Measurements from ENCODE around the gene AKAP1. TPM values are rescaled to one million over a fixed set of nuclear protein-coding genes. Genes with fewer than 3 reads are reported as not detected.

Gene AKAP1
- total RNA-seq, 4 donors from 2014 or later: 45.8 to 68.2 (median 54.9) TPM

DNA sequence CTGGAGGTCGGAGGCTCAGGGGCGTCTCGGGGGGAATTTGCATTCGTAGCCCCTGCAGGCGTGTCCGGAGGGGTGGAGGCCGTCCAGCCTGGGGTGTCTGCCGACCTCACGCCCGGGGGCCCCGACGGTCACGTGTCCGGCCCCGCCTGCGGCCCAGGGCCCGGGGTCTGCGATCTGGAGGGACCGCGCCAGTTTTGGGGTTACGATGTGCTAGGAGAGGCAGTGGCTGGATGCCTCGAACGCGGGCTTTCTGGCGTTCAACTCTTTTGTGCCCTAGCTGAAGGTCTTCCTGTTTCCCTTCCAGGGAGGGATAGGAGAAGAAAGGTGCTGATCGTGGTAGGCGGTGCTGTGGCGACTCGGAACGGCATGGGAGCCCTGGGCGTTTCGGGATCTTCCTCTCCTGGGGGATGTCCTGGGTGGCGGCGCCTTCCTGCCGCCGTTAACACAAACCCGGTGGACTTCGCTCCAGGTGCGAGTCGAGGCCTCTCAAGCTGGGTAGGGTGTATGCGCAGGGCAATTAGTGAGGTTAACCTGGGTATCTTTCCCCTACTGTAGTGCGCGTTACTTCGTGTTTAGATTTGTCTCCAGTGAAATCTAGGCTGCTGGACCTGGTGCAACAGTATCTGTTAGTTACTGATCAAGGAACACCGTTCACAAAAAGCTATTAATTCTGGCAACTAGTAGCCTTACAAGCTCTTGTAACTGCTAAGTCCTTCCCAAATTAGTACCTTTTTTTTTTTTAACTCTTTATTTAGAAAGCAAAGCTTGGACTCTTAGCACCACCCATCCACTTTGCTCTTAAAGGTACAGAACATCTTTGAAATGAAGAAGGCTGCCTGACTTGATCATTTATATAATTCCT lies 1.3 kb downstream of the AKAP1 start:
- TF ChIP-seq, protein P1, sequence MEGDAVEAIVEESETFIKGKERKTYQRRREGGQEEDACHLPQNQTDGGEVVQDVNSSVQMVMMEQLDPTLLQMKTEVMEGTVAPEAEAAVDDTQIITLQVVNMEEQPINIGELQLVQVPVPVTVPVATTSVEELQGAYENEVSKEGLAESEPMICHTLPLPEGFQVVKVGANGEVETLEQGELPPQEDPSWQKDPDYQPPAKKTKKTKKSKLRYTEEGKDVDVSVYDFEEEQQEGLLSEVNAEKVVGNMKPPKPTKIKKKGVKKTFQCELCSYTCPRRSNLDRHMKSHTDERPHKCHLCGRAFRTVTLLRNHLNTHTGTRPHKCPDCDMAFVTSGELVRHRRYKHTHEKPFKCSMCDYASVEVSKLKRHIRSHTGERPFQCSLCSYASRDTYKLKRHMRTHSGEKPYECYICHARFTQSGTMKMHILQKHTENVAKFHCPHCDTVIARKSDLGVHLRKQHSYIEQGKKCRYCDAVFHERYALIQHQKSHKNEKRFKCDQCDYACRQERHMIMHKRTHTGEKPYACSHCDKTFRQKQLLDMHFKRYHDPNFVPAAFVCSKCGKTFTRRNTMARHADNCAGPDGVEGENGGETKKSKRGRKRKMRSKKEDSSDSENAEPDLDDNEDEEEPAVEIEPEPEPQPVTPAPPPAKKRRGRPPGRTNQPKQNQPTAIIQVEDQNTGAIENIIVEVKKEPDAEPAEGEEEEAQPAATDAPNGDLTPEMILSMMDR (IDR thresholded peaks at IDR 0.05): no peak
- no peak for TF ChIP-seq POLR2A (IDR thresholded peaks at IDR 0.05)
- intact Hi-C loops (cut with DNase I; ENCODE audit: low total_unique reads): no loop called here
- DNase-seq (ENCODE audit: low spot score in 2 of 2): peak; percentile 38 to 90
- H3K4me3 ChIP-seq (ENCODE audit: low read depth, poor library complexity, severe bottlenecking): peak overlapping the region; percentile 62
- WGBS, 2 donors: 0 to 1% methylated on average over 43 to 45 of the region's 45 CpGs

GRCh38 chr17:57088298-57088697 lies 3.3 kb downstream of the AKAP1 start:
- intact Hi-C loops (cut with DNase I; ENCODE audit: low total_unique reads): no loop called here
- H3K4me3 ChIP-seq (ENCODE audit: low read depth, poor library complexity, severe bottlenecking): no peak overlapping the region
- 91 to 93% methylated on average over 1 of the region's 1 CpG for WGBS, 2 donors
- no peak for DNase-seq (ENCODE audit: low spot score in 2 of 2)
- TF ChIP-seq, protein P1 (IDR thresholded peaks at IDR 0.05): no peak
- TF ChIP-seq POLR2A (IDR thresholded peaks at IDR 0.05): no peak

DNA sequence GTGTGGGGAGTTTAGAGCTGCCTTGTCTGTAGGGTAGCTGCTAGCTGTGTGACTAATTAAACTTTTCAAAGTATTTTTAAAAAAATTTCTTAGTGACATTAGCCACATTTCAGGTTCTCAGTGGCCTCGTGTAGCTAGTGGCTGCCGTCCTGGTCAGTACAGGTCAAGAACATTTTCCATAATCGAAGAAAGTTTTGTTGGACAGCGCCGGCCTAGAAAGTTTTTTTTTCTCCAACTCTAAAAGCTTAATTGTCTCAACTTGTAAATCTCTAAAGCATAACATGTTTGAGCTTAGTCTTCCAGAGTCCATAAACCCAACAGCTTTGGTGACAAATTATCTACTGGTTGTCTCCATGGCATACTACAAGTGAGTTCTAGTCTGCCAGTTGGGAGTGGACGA lies 4.3 kb downstream of the AKAP1 start:
- no peak for DNase-seq (ENCODE audit: low spot score in 2 of 2)
- no peak overlapping the region for H3K4me3 ChIP-seq (ENCODE audit: low read depth, poor library complexity, severe bottlenecking)
- WGBS, 2 donors: 52 to 58% methylated on average over 6 of the region's 6 CpGs
- intact Hi-C loops (cut with DNase I; ENCODE audit: low total_unique reads): no loop called here
- no peak for TF ChIP-seq POLR2A (IDR thresholded peaks at IDR 0.05)
- TF ChIP-seq, protein P1 (IDR thresholded peaks at IDR 0.05): no peak

- intact Hi-C loops (cut with DNase I; ENCODE audit: low total_unique reads): no loop called here
- no peak for DNase-seq (ENCODE audit: low spot score in 2 of 2)
- WGBS, 2 donors: 48% methylated on average over 4 of the region's 4 CpGs
Measured at GRCh38 chr17:57090560-57091185, 5.6 kb downstream of the AKAP1 start.

DNA sequence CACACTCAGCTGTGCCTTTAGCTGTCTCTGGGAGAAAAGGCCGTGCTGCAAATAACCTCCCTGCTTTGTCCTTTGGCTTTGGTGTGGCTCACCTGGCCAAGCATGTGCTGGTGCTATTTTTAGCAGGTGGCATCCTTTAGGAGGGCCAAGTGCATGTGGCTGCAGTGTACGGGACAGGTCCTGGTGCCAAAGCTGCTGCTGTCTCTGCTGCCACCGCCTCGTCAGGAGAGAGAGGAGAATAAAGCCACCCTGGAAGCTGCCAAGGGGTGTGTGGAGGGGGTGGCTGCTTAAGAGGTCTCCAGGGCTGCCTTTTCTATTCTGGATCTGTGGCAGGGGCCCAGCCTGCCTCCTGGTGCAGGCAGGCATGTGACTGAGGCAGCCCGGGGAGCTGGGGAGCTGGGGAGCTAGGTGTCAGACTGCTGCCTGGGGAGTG lies 6.2 kb downstream of the AKAP1 start:
- intact Hi-C loops (cut with DNase I; ENCODE audit: low total_unique reads): no loop called here
- no peak overlapping the region for H3K4me3 ChIP-seq (ENCODE audit: low read depth, poor library complexity, severe bottlenecking)
- no peak for TF ChIP-seq POLR2A (IDR thresholded peaks at IDR 0.05)
- TF ChIP-seq, protein P1 (IDR thresholded peaks at IDR 0.05): no peak
- WGBS, 2 donors: 43 to 54% methylated on average over 5 of the region's 5 CpGs
- no peak for DNase-seq (ENCODE audit: low spot score in 2 of 2)

More at GRCh38 chr17:57090560-57091185, 5.6 kb downstream of the AKAP1 start:
- H3K4me3 ChIP-seq (ENCODE audit: low read depth, poor library complexity, severe bottlenecking): no peak overlapping the region
- TF ChIP-seq POLR2A (IDR thresholded peaks at IDR 0.05): no peak
- TF ChIP-seq, protein P1 (IDR thresholded peaks at IDR 0.05): no peak
